K562 (cell line): ENCODE data around the gene NUPR1. TPM values are rescaled to one million over a fixed set of nuclear protein-coding genes. Genes with fewer than 3 reads are reported as not detected.

Experiments used
- CBX5 ChIP-seq: IDR thresholded peaks from 2 replicates; pipeline ENCODE4 v1.6.1; 2014; ENCODE audit warnings: low read depth, borderline replicate concordance
- CSDE1 ChIP-seq, 2 experiments: fragments of 450-650 bp; IDR thresholded peaks; 2 replicates each; pipeline ENCODE4 v1.6.1; 2016; ENCODE audit warnings: mild to moderate bottlenecking in 1 of 2
- DACH1 ChIP-seq: fragments of 450-650 bp; IDR thresholded peaks from 2 replicates; pipeline ENCODE4 v1.6.1; 2018; ENCODE audit not compliant: partially characterized antibody
- E2F6 ChIP-seq, 2 experiments: IDR thresholded peaks; 2 replicates each; pipeline ENCODE4 v1.6.1; 2011; ENCODE audit warnings: borderline replicate concordance in 1 of 2, control low read depth in 1 of 2, low read depth in 1 of 2, low read length in 1 of 2, mild to moderate bottlenecking in 1 of 2, mixed read lengths in 1 of 2, moderate library complexity in 1 of 2; ENCODE audit not compliant: insufficient read depth in 1 of 2, insufficient read length in 1 of 2, poor library complexity in 1 of 2, severe bottlenecking in 1 of 2; ENCODE audit errors: extremely low read depth in 1 of 2
- ESRRB ChIP-seq: fragments of 250-450 bp; sonication (Bioruptor Pico); IDR thresholded peaks from 2 replicates; pipeline ENCODE4 v1.5.0; 2020; ENCODE audit warnings: mild to moderate bottlenecking, moderate library complexity, borderline replicate concordance
- ETV5 ChIP-seq: sonication (generic); formaldehyde crosslinking; IDR thresholded peaks from 2 replicates; pipeline ENCODE4 v1.4.0; 2020; ENCODE audit warnings: low read depth, mild to moderate bottlenecking, missing genetic modification reagents
- HLTF ChIP-seq: fragments of 450-650 bp; IDR thresholded peaks from 2 replicates; pipeline ENCODE4 v1.6.1; 2016
- HOMEZ ChIP-seq: fragments of 250-450 bp; sonication (Bioruptor Pico); IDR thresholded peaks from 2 replicates; pipeline ENCODE4 v1.4.0; 2020; ENCODE audit warnings: mild to moderate bottlenecking, moderate library complexity
- KLF16 ChIP-seq: IDR thresholded peaks from 2 replicates; pipeline ENCODE4 v1.6.1; 2016; ENCODE audit warnings: antibody characterized with exemption
- KLF6 ChIP-seq: fragments of 250-450 bp; sonication (Bioruptor Pico); IDR thresholded peaks from 2 replicates; pipeline ENCODE4 v1.4.0; 2020; ENCODE audit warnings: mild to moderate bottlenecking, moderate library complexity, borderline replicate concordance
- MTF1 ChIP-seq: fragments of 250-450 bp; sonication (Bioruptor Pico); IDR thresholded peaks from 2 replicates; pipeline ENCODE4 v1.9.0; 2021; ENCODE audit warnings: moderate library complexity, mild to moderate bottlenecking, inconsistent platforms, borderline replicate concordance
- NR2C1 ChIP-seq, 2 experiments: fragments of 450-650 bp; IDR thresholded peaks; 2 replicates each; pipeline ENCODE4 v1.6.1; 2017; ENCODE audit warnings: mild to moderate bottlenecking in 2 of 2, antibody characterized with exemption in 1 of 2, inconsistent platforms in 1 of 2, missing compliant biosample characterization in 1 of 2, missing genetic modification characterization in 1 of 2
- PRDM10 ChIP-seq: fragments of 450-650 bp; IDR thresholded peaks from 2 replicates; pipeline ENCODE4 v1.6.1; 2018; ENCODE audit not compliant: partially characterized antibody
- RCOR1 ChIP-seq, 2 experiments: IDR thresholded peaks; 2 replicates each; pipeline ENCODE4 v1.6.1; 2012; ENCODE audit warnings: low read depth in 2 of 2, low read length in 2 of 2, borderline replicate concordance in 1 of 2, improper control_type of control experiment in 1 of 2
- SMC3 ChIP-seq: conservative IDR thresholded peaks from 2 replicates; pipeline ENCODE4 v1.6.1; 2011; ENCODE audit warnings: low read depth, low read length, improper control_type of control experiment; ENCODE audit not compliant: insufficient read depth
- TBL1XR1 ChIP-seq, 2 experiments: IDR thresholded peaks; 2 replicates each; pipeline ENCODE4 v1.6.1; 2012; ENCODE audit warnings: improper control_type of control experiment in 2 of 2, low read length in 2 of 2, mild to moderate bottlenecking in 1 of 2
- TCF7 ChIP-seq: sonication (generic); IDR thresholded peaks from 2 replicates; pipeline ENCODE4 v1.6.1; 2016; ENCODE audit warnings: antibody characterized with exemption, borderline replicate concordance
- ZBTB17 ChIP-seq: fragments of 450-650 bp; formaldehyde crosslinking; IDR thresholded peaks from 2 replicates; pipeline ENCODE4 v1.4.0; 2020; ENCODE audit warnings: mild to moderate bottlenecking
- ZFPM2 ChIP-seq: fragments of 250-450 bp; sonication (Bioruptor Pico); IDR thresholded peaks from 2 replicates; pipeline ENCODE4 v1.5.1; 2022; ENCODE audit warnings: mild to moderate bottlenecking
- ZNF354B ChIP-seq: fragments of 250-450 bp; sonication (Bioruptor Pico); IDR thresholded peaks from 2 replicates; pipeline ENCODE4 v1.4.0; 2020
- ZNF444 ChIP-seq: fragments of 250-450 bp; sonication (Bioruptor Pico); IDR thresholded peaks from 2 replicates; pipeline ENCODE4 v1.4.0; 2020; ENCODE audit warnings: mild to moderate bottlenecking, moderate library complexity
- polyA plus RNA-seq, 8 experiments: library from polyadenylated mRNA; depleted of rRNA in 4 of 8; stranded (reverse) in 5 of 8; unstranded in 3 of 8; fragments of >200 nt; fragmentation: Nextera tagmentation in 2 of 8; fragmentation: Illumina TruSeq in 1 of 8; extraction: Ambion mirVana in 2 of 8; extraction: Trizol in 1 of 8; gene quantifications; 2 replicates each; pipeline versions ENCODE4 v1.2.1 to v1.2.3, GENCODE V29; 2011 to 2014; ENCODE audit warnings: inconsistent platforms in 1 of 8, missing spikeins in 1 of 8
- total RNA-seq, 7 experiments: library from RNA; depleted of rRNA in 6 of 7; stranded (reverse); fragments of >200 nt in 6 of 7; fragmentation: Illumina TruSeq in 2 of 7; extraction: Trizol in 2 of 7; gene quantifications; 2 replicates each; pipeline versions ENCODE4 v1.2.1 to v1.2.3, GENCODE V29; 2011 to 2021; ENCODE audit warnings: low replicate concordance in 1 of 7

Gene NUPR1
- total and polyA plus RNA-seq, 9 of the 15 experiments (the other 6 are each of a cell fraction or from before 2014, with no cell fraction given): 0.07 to 1.5 (median 0.27) TPM

GRCh38 chr16:28494121-28494851 is 44.5 kb downstream of the NUPR1 start, which contains the start of gene APOBR (continued):
- TF ChIP-seq HOMEZ (CRISPR knock-in tag) (no peak), PRDM10 (peak; percentile 76), DACH1 (no peak), ZNF354B (CRISPR knock-in tag) (no peak), TCF7 (no peak), RCOR1 (IDR thresholded peaks at IDR 0.05; ENCODE audit: borderline replicate concordance in 1 of 2, low read depth in 2 of 2, low read length in 2 of 2) (no peak), CBX5 (no peak), TBL1XR1 (IDR thresholded peaks at IDR 0.05; ENCODE audit: low read length in 2 of 2) (no peak), ZBTB17 (CRISPR knock-in tag) (peak; percentile 63; the same call in 1 of the 2 replicates), SMC3 (no peak), MTF1 (no peak), ZFPM2 (CRISPR knock-in tag) (no peak), CSDE1 (IDR thresholded peaks at IDR 0.05) (no peak), E2F6 (IDR thresholded peaks at IDR 0.05; ENCODE audit: borderline replicate concordance in 1 of 2, extremely low read depth in 1 of 2, insufficient read depth in 1 of 2, insufficient read length in 1 of 2, low read depth in 1 of 2, low read length in 1 of 2, poor library complexity in 1 of 2, severe bottlenecking in 1 of 2) (peak in 1 of 2 experiments; percentile 17), HLTF (no peak), ZNF444 (CRISPR knock-in tag) (peak; percentile 90), KLF6 (CRISPR knock-in tag) (peak; percentile 41; the same call in 1 of the 2 replicates), NR2C1 (IDR thresholded peaks at IDR 0.05) (no peak), NR2C1 (tag; IDR thresholded peaks at IDR 0.05) (no peak), KLF16 (no peak), ESRRB (CRISPR knock-in tag) (no peak), ETV5 (CRISPR knock-in tag) (no peak; the same call in 1 of the 2 replicates)
